GM21737 (cell line): Measurements from ENCODE around the gene ADAP2.
"Not testable (repeated sequence)": the region's sequence is repeated elsewhere in the genome, so short reads cannot be mapped to it uniquely, and the experiment has no call there.

Experiments used
- ATAC-seq: cut with Tn5 transposase; IDR thresholded peaks from one replicate; pipeline ENCODE4 v1.9.1; 2021; ENCODE audit warnings: mild to moderate bottlenecking, moderate library complexity; ENCODE audit not compliant: unreplicated experiment

The ADAP2 gene

GRCh38 chr17:30929081-30929633 is 7.4 kb downstream of the ADAP2 start:
- ATAC-seq: no peak

GRCh38 chr17:30929861-30930260 is 8.1 kb downstream of the ADAP2 start:
- not testable (repeated sequence) for ATAC-seq

GRCh38 chr17:30930495-30930894 is 8.8 kb downstream of the ADAP2 start:
- no peak for ATAC-seq

- not testable (repeated sequence) for ATAC-seq
Observed at GRCh38 chr17:30931582-30931981, 9.8 kb downstream of the ADAP2 start.

- no peak for ATAC-seq
Observed at GRCh38 chr17:30933966-30934365, 12.2 kb downstream of the ADAP2 start.

GRCh38 chr17:30939051-30939689 is 17.4 kb downstream of the ADAP2 start:
- no peak for ATAC-seq

- no peak for ATAC-seq
Observed at GRCh38 chr17:30942308-30943079, 20.7 kb downstream of the ADAP2 start.

- no peak for ATAC-seq
Observed at GRCh38 chr17:30947796-30948195, 26.1 kb downstream of the ADAP2 start.

- ATAC-seq: no peak
Observed at GRCh38 chr17:30950189-30950588, 28.4 kb downstream of the ADAP2 start.

- no peak for ATAC-seq
Observed at GRCh38 chr17:30950669-30951399, 29.1 kb downstream of the ADAP2 start.

- ATAC-seq: no peak
Observed at GRCh38 chr17:30952638-30953393, 31.1 kb downstream of the ADAP2 start.

- no peak for ATAC-seq
Observed at GRCh38 chr17:30954046-30954830, 32.5 kb downstream of the ADAP2 start.

- ATAC-seq: no peak
Observed at GRCh38 chr17:30956764-30957374, 35.1 kb downstream of the ADAP2 start.

- no peak for ATAC-seq
Observed at GRCh38 chr17:30957741-30958140, 36.0 kb downstream of the ADAP2 start.

- ATAC-seq: no peak
Observed at GRCh38 chr17:30958187-30958586, 36.4 kb downstream of the ADAP2 start.

GRCh38 chr17:30961209-30962188 is 39.8 kb downstream of the ADAP2 start:
- ATAC-seq: no peak

GRCh38 chr17:30964312-30964711 is 42.6 kb downstream of the ADAP2 start:
- ATAC-seq: not testable (repeated sequence)

GRCh38 chr17:30964876-30965275 is 43.1 kb downstream of the ADAP2 start:
- no peak for ATAC-seq
